ENCODE data around the gene RAD18.

GRCh38 chr3:8953313-8953712 is 10.0 kb downstream of the RAD18 start:
- TF ChIP-seq POLR2AphosphoS5 (IDR thresholded peaks at IDR 0.05; ENCODE audit: borderline replicate concordance, low read depth, low read length) (no peak), EZH2 (IDR thresholded peaks at IDR 0.05) (no peak)

Data from SK-N-MC (cell line).